K562 (cell line): Measurements from ENCODE around the gene MGP. TPM values are rescaled to one million over a fixed set of nuclear protein-coding genes. Genes with fewer than 3 reads are reported as not detected.

Experiments used
- BRCA1 ChIP-seq, 2 experiments: fragments of 450-650 bp in 1 of 2; sonication (generic) in 1 of 2; formaldehyde crosslinking in 1 of 2; IDR thresholded peaks; 2 replicates each; pipeline versions ENCODE4 v1.5.0 to v1.6.1; 2017 to 2020; ENCODE audit warnings: mild to moderate bottlenecking in 1 of 2, missing genetic modification reagents in 1 of 2
- CAMTA2 ChIP-seq: fragments of 250-450 bp; sonication (Bioruptor Pico); conservative IDR thresholded peaks from 2 replicates; pipeline ENCODE4 v1.5.1; 2022
- DLX4 ChIP-seq: fragments of 250-450 bp; sonication (Bioruptor Pico); IDR thresholded peaks from 2 replicates; pipeline ENCODE4 v1.6.1; 2021; ENCODE audit warnings: mild to moderate bottlenecking
- ESRRA ChIP-seq: fragments of 450-650 bp; IDR thresholded peaks from 2 replicates; pipeline ENCODE4 v1.6.1; 2014; ENCODE audit warnings: low read depth, mild to moderate bottlenecking, moderate library complexity, borderline replicate concordance
- HNRNPH1 ChIP-seq: fragments of 200-400 bp; formaldehyde crosslinking; optimal IDR thresholded peaks from 2 replicates; pipeline ENCODE3; 2017; ENCODE audit warnings: low read depth, mild to moderate bottlenecking, low read length, moderate library complexity
- NFYB ChIP-seq: IDR thresholded peaks from 2 replicates; pipeline ENCODE4 v1.6.1; 2011; ENCODE audit warnings: mild to moderate bottlenecking, moderate library complexity; ENCODE audit not compliant: insufficient read length; ENCODE audit errors: extremely low read depth
- ZNF75A ChIP-seq: fragments of 450-650 bp; formaldehyde crosslinking; IDR thresholded peaks from 2 replicates; pipeline ENCODE4 v1.4.0; 2020; ENCODE audit warnings: mild to moderate bottlenecking
- polyA plus RNA-seq, 8 experiments: library from polyadenylated mRNA; depleted of rRNA in 4 of 8; stranded (reverse) in 5 of 8; unstranded in 3 of 8; fragments of >200 nt; fragmentation: Nextera tagmentation in 2 of 8; fragmentation: Illumina TruSeq in 1 of 8; extraction: Ambion mirVana in 2 of 8; extraction: Trizol in 1 of 8; gene quantifications; 2 replicates each; pipeline versions ENCODE4 v1.2.1 to v1.2.3, GENCODE V29; 2011 to 2014; ENCODE audit warnings: inconsistent platforms in 1 of 8, missing spikeins in 1 of 8
- total RNA-seq, 7 experiments: library from RNA; depleted of rRNA in 6 of 7; stranded (reverse); fragments of >200 nt in 6 of 7; fragmentation: Illumina TruSeq in 2 of 7; extraction: Trizol in 2 of 7; gene quantifications; 2 replicates each; pipeline versions ENCODE4 v1.2.1 to v1.2.3, GENCODE V29; 2011 to 2021; ENCODE audit warnings: low replicate concordance in 1 of 7
- TF ChIP-seq, protein P1 (sequence below), 2 experiments: IDR thresholded peaks in 1 of 2; conservative IDR thresholded peaks in 1 of 2; 2 replicates each; pipeline ENCODE4 v1.6.1; 2016; ENCODE audit warnings: low read depth in 2 of 2, mild to moderate bottlenecking in 1 of 2, missing compliant biosample characterization in 1 of 2, missing genetic modification characterization in 1 of 2, moderate library complexity in 1 of 2
- TF ChIP-seq, protein P2 (sequence below): fragments of 250-450 bp; sonication (Bioruptor Pico); IDR thresholded peaks from 2 replicates; pipeline ENCODE4 v1.8.0; 2022; ENCODE audit warnings: inconsistent platforms, mild to moderate bottlenecking, moderate library complexity, borderline replicate concordance
- TF ChIP-seq, protein P3 (sequence below): fragments of 250-450 bp; sonication (Bioruptor Pico); IDR thresholded peaks from 2 replicates; pipeline ENCODE4 v1.5.0; 2021
- TF ChIP-seq, protein P4 (sequence below), 2 experiments: IDR thresholded peaks; 2 replicates each; pipeline ENCODE4 v1.6.1; 2011; ENCODE audit warnings: borderline replicate concordance in 1 of 2, control low read depth in 1 of 2, low read depth in 1 of 2, low read length in 1 of 2, mild to moderate bottlenecking in 1 of 2, mixed read lengths in 1 of 2, moderate library complexity in 1 of 2; ENCODE audit not compliant: insufficient read depth in 1 of 2, insufficient read length in 1 of 2, poor library complexity in 1 of 2, severe bottlenecking in 1 of 2; ENCODE audit errors: extremely low read depth in 1 of 2

MGP gene
- total and polyA plus RNA-seq, 9 of the 15 experiments (the other 6 are each of a cell fraction or from before 2014, with no cell fraction given), result 1.2 TPM; not detected in 8

- TF ChIP-seq ZNF75A (CRISPR knock-in tag), result no peak
- TF ChIP-seq, protein P1, sequence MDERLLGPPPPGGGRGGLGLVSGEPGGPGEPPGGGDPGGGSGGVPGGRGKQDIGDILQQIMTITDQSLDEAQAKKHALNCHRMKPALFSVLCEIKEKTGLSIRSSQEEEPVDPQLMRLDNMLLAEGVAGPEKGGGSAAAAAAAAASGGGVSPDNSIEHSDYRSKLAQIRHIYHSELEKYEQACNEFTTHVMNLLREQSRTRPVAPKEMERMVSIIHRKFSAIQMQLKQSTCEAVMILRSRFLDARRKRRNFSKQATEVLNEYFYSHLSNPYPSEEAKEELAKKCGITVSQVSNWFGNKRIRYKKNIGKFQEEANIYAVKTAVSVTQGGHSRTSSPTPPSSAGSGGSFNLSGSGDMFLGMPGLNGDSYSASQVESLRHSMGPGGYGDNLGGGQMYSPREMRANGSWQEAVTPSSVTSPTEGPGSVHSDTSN (CRISPR knock-in tag; IDR thresholded peaks at IDR 0.05; ENCODE audit: low read depth), result no peak
- TF ChIP-seq, protein P1 (tag; conservative IDR thresholded peaks at IDR 0.05; ENCODE audit: low read depth), result no peak
- no peak for TF ChIP-seq DLX4
- no peak for TF ChIP-seq HNRNPH1
- TF ChIP-seq, protein P2, sequence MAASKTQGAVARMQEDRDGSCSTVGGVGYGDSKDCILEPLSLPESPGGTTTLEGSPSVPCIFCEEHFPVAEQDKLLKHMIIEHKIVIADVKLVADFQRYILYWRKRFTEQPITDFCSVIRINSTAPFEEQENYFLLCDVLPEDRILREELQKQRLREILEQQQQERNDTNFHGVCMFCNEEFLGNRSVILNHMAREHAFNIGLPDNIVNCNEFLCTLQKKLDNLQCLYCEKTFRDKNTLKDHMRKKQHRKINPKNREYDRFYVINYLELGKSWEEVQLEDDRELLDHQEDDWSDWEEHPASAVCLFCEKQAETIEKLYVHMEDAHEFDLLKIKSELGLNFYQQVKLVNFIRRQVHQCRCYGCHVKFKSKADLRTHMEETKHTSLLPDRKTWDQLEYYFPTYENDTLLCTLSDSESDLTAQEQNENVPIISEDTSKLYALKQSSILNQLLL (CRISPR knock-in tag), result no peak
- TF ChIP-seq, protein P3, sequence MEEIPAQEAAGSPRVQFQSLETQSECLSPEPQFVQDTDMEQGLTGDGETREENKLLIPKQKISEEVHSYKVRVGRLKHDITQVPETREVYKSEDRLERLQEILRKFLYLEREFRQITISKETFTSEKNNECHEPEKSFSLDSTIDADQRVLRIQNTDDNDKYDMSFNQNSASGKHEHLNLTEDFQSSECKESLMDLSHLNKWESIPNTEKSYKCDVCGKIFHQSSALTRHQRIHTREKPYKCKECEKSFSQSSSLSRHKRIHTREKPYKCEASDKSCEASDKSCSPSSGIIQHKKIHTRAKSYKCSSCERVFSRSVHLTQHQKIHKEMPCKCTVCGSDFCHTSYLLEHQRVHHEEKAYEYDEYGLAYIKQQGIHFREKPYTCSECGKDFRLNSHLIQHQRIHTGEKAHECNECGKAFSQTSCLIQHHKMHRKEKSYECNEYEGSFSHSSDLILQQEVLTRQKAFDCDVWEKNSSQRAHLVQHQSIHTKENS (CRISPR knock-in tag), result no peak
- TF ChIP-seq, protein P4, sequence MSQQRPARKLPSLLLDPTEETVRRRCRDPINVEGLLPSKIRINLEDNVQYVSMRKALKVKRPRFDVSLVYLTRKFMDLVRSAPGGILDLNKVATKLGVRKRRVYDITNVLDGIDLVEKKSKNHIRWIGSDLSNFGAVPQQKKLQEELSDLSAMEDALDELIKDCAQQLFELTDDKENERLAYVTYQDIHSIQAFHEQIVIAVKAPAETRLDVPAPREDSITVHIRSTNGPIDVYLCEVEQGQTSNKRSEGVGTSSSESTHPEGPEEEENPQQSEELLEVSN (IDR thresholded peaks at IDR 0.05; ENCODE audit: borderline replicate concordance in 1 of 2, extremely low read depth in 1 of 2, insufficient read depth in 1 of 2, insufficient read length in 1 of 2, low read depth in 1 of 2, low read length in 1 of 2, poor library complexity in 1 of 2, severe bottlenecking in 1 of 2), result no peak
- no peak for TF ChIP-seq CAMTA2 (CRISPR knock-in tag)
- no peak for TF ChIP-seq BRCA1 (IDR thresholded peaks at IDR 0.05)
- TF ChIP-seq BRCA1 (CRISPR knock-in tag; IDR thresholded peaks at IDR 0.05), result no peak
- no peak for TF ChIP-seq NFYB
- TF ChIP-seq ESRRA, result no peak
Measured at GRCh38 chr12:14921218-14921617, 35.6 kb upstream of the MGP start (continued).
